Measurements from ENCODE around the gene GLIS2.

DNA sequence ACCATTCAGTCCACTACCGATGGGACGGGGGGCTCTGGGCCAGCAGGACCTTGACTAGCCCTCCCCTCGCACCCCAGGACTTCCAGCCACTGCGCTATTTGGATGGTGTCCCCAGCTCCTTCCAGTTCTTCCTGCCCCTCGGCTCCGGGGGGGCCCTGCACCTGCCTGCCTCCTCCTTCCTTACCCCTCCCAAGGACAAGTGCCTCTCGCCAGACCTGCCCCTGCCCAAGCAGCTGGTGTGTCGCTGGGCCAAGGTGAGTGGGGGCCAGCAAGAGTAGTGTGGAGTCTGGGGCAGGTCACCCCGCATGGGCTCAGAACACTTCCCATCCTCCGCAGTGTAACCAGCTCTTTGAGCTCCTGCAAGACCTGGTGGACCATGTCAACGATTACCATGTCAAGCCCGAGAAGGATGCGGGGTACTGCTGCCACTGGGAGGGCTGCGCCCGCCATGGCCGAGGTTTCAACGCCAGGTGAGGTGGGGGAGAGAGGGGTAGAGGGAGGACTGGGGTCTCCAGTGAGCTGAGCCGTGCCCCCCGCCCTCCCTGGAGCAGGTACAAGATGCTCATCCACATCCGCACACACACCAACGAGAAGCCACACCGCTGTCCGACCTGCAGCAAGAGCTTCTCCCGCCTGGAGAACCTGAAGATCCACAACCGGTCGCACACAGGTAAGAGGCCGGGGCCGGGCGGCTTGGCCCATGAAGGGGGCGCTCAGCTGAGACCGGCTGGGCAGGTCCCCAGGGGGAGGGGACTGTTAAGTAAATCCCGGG is 19.0 kb downstream of the GLIS2 start:
- TF ChIP-seq, protein P1, sequence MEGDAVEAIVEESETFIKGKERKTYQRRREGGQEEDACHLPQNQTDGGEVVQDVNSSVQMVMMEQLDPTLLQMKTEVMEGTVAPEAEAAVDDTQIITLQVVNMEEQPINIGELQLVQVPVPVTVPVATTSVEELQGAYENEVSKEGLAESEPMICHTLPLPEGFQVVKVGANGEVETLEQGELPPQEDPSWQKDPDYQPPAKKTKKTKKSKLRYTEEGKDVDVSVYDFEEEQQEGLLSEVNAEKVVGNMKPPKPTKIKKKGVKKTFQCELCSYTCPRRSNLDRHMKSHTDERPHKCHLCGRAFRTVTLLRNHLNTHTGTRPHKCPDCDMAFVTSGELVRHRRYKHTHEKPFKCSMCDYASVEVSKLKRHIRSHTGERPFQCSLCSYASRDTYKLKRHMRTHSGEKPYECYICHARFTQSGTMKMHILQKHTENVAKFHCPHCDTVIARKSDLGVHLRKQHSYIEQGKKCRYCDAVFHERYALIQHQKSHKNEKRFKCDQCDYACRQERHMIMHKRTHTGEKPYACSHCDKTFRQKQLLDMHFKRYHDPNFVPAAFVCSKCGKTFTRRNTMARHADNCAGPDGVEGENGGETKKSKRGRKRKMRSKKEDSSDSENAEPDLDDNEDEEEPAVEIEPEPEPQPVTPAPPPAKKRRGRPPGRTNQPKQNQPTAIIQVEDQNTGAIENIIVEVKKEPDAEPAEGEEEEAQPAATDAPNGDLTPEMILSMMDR (conservative IDR thresholded peaks at IDR 0.05): no peak
- TF ChIP-seq ZFX (IDR thresholded peaks at IDR 0.05): no peak

All from C4-2B (cell line).